GM12875 (cell line): Measurements from ENCODE around the gene SPPL3.

Experiments used
- H3K4me3 ChIP-seq: one replicate; pipeline ENCODE4 v1.5.1; 2011; ENCODE audit warnings: low read depth, low read length, control low read depth
- TF ChIP-seq, protein P1 (sequence below): IDR thresholded peaks from 2 replicates; pipeline ENCODE4 v1.5.1; 2011; ENCODE audit warnings: low read depth, mild to moderate bottlenecking, control low read depth, inconsistent platforms, low read length, moderate library complexity, borderline replicate concordance; ENCODE audit not compliant: insufficient read depth

Gene SPPL3

GRCh38 chr12:120853188-120853587 lies 51.0 kb downstream of the SPPL3 start:
- TF ChIP-seq, protein P1, sequence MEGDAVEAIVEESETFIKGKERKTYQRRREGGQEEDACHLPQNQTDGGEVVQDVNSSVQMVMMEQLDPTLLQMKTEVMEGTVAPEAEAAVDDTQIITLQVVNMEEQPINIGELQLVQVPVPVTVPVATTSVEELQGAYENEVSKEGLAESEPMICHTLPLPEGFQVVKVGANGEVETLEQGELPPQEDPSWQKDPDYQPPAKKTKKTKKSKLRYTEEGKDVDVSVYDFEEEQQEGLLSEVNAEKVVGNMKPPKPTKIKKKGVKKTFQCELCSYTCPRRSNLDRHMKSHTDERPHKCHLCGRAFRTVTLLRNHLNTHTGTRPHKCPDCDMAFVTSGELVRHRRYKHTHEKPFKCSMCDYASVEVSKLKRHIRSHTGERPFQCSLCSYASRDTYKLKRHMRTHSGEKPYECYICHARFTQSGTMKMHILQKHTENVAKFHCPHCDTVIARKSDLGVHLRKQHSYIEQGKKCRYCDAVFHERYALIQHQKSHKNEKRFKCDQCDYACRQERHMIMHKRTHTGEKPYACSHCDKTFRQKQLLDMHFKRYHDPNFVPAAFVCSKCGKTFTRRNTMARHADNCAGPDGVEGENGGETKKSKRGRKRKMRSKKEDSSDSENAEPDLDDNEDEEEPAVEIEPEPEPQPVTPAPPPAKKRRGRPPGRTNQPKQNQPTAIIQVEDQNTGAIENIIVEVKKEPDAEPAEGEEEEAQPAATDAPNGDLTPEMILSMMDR: no peak
- no peak overlapping the region for H3K4me3 ChIP-seq

GRCh38 chr12:120851944-120852343 lies 52.2 kb downstream of the SPPL3 start:
- H3K4me3 ChIP-seq: no peak overlapping the region
- TF ChIP-seq, protein P1: no peak

- TF ChIP-seq, protein P1: no peak
- H3K4me3 ChIP-seq: no peak overlapping the region
Measured at GRCh38 chr12:120851444-120851843, 52.7 kb downstream of the SPPL3 start.

GRCh38 chr12:120849765-120850164 lies 54.4 kb downstream of the SPPL3 start:
- no peak overlapping the region for H3K4me3 ChIP-seq
- TF ChIP-seq, protein P1: no peak

- no peak overlapping the region for H3K4me3 ChIP-seq
- TF ChIP-seq, protein P1: no peak
Measured at GRCh38 chr12:120847814-120848213, 56.3 kb downstream of the SPPL3 start.

- TF ChIP-seq, protein P1: no peak
- no peak overlapping the region for H3K4me3 ChIP-seq
Measured at GRCh38 chr12:120847392-120847791, 56.8 kb downstream of the SPPL3 start.

- TF ChIP-seq, protein P1: no peak
- no peak overlapping the region for H3K4me3 ChIP-seq
Measured at GRCh38 chr12:120846721-120847120, 57.4 kb downstream of the SPPL3 start.
